Measurements from ENCODE around the gene HEATR9.
"Not testable (repeated sequence)": the region's sequence is repeated elsewhere in the genome, so short reads cannot be mapped to it uniquely, and the experiment has no call there.

Gene HEATR9, protein sequence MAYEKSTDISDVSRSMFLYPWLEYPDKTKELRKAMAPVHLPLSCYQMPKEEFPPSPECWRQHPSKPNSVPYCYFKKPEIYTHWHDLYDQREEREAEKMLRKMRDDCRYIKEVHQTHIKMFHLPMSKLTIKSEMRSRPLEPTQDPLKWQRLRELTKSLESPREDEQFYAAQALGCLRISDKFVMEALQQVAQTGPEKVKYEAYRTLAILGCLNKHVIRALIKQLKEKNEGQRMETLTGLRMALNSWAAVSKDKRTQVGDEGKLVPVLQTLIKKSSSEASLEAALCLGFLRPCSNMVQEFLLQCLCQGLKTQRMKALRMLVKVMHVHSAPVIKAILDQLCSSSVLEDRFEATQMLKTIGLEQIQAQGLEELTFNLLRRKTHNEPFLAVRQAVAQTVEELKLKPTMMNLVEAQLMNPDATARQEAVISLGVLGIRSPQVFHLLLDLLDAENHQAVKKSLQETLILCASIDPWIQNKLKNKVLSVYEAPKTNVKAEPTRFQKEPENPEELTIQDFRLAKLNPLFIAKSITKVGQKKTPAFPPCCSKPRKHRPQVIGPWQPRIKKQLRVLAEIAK

DNA sequence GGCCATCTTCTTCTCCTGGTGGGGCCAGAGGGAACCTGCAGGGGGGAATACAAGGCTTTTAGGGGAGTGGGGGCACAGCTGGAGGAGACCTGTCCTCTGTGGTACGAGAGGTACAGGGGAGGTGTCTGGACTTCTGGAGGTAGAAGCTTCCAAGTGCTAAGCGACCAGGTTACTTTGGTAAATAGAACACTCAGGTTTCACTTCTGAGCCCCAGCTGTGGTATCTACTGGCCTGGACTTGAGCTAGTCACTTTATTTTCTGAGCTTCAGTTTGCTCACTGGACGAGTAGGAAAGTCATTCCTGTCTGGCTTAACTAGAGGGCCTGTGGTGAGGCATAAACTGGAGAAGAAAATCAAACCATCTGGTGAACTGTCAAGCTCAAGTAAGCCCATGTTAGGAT is at the start of gene HEATR9:
Gene HEATR9 (minus strand): TSS at position 155 of the 400 bp plus-strand sequence. CDS start 149 bp downstream, at position 6.
- DNase-seq: no peak

- no peak for DNase-seq
These were observed 49.0 kb upstream of the HEATR9 start for GRCh38 chr17:35917519-35918213.

GRCh38 chr17:35915153-35915964 is 46.7 kb upstream of the HEATR9 start:
- no peak for DNase-seq

- no peak for DNase-seq
These were observed 45.7 kb upstream of the HEATR9 start for GRCh38 chr17:35914354-35914753.

- DNase-seq: no peak
These were observed 44.9 kb upstream of the HEATR9 start for GRCh38 chr17:35913609-35914008.

GRCh38 chr17:35912942-35913341 is 44.3 kb upstream of the HEATR9 start:
- DNase-seq: no peak

GRCh38 chr17:35912339-35912912 is 43.7 kb upstream of the HEATR9 start:
- no peak for DNase-seq

GRCh38 chr17:35909408-35909807 is 40.7 kb upstream of the HEATR9 start:
- no peak for DNase-seq

DNA sequence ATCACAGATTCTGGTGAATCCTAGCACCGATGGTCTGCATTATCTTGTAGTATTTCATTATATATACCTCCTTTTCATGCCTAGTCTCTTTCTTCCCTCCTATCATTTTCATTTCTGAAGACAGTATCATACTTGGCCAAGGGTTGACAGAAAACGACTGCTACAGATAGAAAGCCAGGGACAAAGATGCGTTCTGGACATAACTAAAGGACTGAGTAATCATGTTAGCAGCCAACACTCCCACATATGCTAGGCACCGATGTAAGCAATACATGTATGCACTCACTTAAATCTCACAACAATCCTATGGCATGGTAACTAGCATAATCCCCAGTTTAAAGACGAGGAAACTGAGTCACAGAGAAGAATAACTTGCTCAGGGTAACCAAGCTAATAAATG is 39.0 kb upstream of the HEATR9 start:
- DNase-seq: no peak

DNA sequence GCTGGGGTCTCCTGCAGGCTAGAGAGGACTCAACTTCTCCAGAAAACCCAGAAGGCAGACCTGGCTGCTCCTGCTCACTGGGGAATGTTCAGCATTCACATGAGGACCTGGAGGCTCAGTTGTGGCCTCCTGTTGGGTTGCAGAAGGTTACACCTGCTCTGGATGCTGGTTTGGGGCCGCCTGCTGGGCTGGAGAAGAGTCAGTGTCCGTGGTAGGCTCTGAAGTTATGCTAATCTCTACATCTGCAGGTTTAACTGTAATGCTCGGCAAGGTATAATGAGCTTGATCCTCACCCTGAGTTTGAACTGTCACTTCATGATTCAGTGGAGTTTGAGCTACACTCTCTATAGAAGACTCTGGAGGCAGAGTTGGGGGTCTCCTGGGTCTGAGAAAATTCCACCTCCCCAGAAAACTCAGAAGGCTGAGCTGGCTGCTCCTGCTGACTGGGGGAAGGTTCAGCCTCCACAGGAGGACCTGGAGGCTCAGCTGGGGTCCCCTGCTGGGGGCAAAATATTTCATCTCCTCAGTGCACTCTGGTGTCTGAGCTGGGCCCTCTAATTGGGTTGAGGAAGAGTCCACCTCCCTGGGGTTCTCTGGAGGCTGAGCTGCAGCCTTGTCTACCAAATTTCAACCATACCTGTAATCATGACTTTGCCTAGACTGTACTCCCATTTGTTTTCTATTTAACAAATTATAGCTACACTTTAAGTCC is 38.4 kb upstream of the HEATR9 start:
- DNase-seq: no peak

GRCh38 chr17:35906191-35906925 is 37.7 kb upstream of the HEATR9 start:
- no peak for DNase-seq

- DNase-seq: no peak
These were observed 34.8 kb upstream of the HEATR9 start for GRCh38 chr17:35903451-35903850.

GRCh38 chr17:35901631-35902175 is 33.0 kb upstream of the HEATR9 start:
- no peak for DNase-seq

DNA sequence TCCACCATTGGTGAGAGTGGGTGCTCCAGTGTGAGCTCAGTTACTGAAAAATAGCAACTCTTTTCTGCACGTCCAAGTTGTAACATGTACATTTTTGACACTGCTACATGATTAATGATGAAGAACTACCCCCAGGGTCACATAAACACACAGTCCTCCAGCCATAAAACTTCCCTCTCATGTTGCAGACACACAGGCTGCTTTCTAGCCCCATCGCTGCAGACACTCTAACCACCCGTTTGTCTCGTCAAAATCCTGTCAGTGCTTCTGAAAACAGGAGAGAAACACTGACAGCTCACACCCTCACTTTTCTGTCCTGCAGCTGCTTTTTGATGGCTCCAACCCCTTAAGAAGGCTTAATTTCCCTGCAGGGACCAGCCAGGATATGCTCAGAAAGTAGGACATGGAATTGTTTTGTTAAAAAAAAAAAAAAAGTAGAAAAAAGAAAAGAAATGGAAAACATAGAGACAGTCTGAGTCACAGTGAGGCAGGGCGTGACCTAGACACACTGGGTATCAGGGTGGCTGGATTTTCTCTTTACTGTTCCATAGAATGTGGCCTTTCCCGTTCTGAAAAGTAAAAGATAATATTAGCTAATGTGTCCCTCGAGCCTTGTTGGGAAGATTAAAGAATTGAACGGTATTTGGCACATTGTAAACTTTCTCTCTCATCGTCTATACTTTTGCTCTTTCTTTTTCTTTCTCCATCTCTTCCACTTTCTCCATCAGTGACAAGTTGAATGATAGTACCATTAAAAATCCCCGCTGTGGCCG is 32.2 kb upstream of the HEATR9 start:
- no peak for DNase-seq

- no peak for DNase-seq
These were observed 31.6 kb upstream of the HEATR9 start for GRCh38 chr17:35900280-35900679.

DNA sequence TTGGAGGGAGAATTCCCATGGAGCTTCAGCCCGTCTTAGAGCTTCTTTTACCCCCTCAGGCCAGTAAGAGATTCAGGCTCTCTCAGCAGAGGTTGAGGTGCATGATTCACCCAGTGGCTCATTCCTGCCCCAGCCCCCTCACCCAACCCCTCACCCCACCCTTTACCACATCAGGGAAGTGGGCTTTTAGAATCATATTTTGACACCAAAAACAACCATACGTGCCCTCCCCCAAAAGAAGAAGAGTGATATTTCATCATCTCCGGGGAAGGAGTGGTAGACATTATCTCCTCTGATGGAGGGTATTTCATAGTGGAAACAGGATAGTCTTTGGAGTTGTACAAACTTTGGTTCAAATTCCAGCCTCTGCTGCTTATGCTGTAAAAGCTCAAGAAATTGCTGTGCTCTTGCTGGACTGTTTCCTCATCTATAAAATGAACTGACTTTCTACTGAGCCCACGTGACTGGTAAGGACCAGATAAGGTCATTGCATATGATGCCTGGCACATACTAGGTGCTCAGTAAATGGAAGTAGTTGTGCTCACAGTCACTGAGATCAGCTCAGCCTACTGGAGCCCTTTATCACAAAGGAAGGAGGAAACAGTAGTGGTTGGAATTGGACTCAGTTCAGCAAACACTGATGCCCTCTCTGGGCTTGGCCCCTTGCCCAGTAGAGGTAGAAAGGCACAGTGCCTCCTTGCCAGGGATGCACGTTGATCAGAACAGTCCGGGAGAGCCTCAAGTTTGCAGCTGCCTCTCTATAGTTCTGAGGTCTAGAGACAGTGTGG is 29.8 kb upstream of the HEATR9 start:
- DNase-seq: no peak

GRCh38 chr17:35897772-35898171 is 29.1 kb upstream of the HEATR9 start:
- not testable (repeated sequence) for DNase-seq

- DNase-seq: no peak
These were observed 27.2 kb upstream of the HEATR9 start for GRCh38 chr17:35895636-35896587.

All from bone marrow (tissue), 2 donors.